Dedifferentiated amniotic fluid mesenchymal stem cell (primary cell): ENCODE measurements around the gene PRAMEF17.
"Not testable (repeated sequence)": the region's sequence is repeated elsewhere in the genome, so short reads cannot be mapped to it uniquely, and the experiment has no call there.

Experiments used
- DNase-seq: peaks from one replicate; pipeline ENCODE4 v3.0.0-alpha.2; 2016; ENCODE audit errors: extremely low spot score

PRAMEF17 gene

GRCh38 chr1:13389332-13389731, at the start of gene PRAMEF17:
TSS of gene PRAMEF17 (plus strand) at chr1:13389632. CDS start at chr1:13389658, 26 bp downstream.
- DNase-seq: not testable (repeated sequence)

GRCh38 chr1:13342496-13342895, 46.9 kb upstream of the PRAMEF17 start:
- not testable (repeated sequence) for DNase-seq

GRCh38 chr1:13347034-13347433, 42.4 kb upstream of the PRAMEF17 start, which contains the start of gene PRAMEF14:
TSS of gene PRAMEF14 (minus strand) at chr1:13347134. CDS start at chr1:13345314, 1,820 bp downstream.
- DNase-seq: not testable (repeated sequence)

GRCh38 chr1:13353476-13353875, 36.0 kb upstream of the PRAMEF17 start:
- DNase-seq: not testable (repeated sequence)

GRCh38 chr1:13354475-13354874, 35.0 kb upstream of the PRAMEF17 start:
- not testable (repeated sequence) for DNase-seq

- peak; percentile 54 for DNase-seq
Observed at GRCh38 chr1:13356774-13357173, 32.7 kb upstream of the PRAMEF17 start.

- DNase-seq: not testable (repeated sequence)
Observed at GRCh38 chr1:13362364-13362763, 27.1 kb upstream of the PRAMEF17 start.

- DNase-seq: not testable (repeated sequence)
Observed at GRCh38 chr1:13364928-13365327, 24.5 kb upstream of the PRAMEF17 start.

GRCh38 chr1:13366536-13366935, 22.9 kb upstream of the PRAMEF17 start:
- not testable (repeated sequence) for DNase-seq

GRCh38 chr1:13368544-13368943, 20.9 kb upstream of the PRAMEF17 start:
- DNase-seq: not testable (repeated sequence)

- not testable (repeated sequence) for DNase-seq
Observed at GRCh38 chr1:13378983-13379382, 10.4 kb upstream of the PRAMEF17 start.

GRCh38 chr1:13380380-13380779, 9.1 kb upstream of the PRAMEF17 start:
- DNase-seq: not testable (repeated sequence)

GRCh38 chr1:13393004-13393403, 3.6 kb downstream of the PRAMEF17 start:
- not testable (repeated sequence) for DNase-seq

GRCh38 chr1:13394761-13395160, 5.3 kb downstream of the PRAMEF17 start:
- not testable (repeated sequence) for DNase-seq

- not testable (repeated sequence) for DNase-seq
Observed at GRCh38 chr1:13395311-13395710, 5.9 kb downstream of the PRAMEF17 start.

- no peak for DNase-seq
Observed at GRCh38 chr1:13407811-13408210, 18.4 kb downstream of the PRAMEF17 start.

GRCh38 chr1:13410150-13410549, 20.7 kb downstream of the PRAMEF17 start, which contains the start of gene PRAMEF20:
TSS of gene PRAMEF20 (plus strand) at chr1:13410450. CDS start at chr1:13416355, 5,905 bp downstream.
- not testable (repeated sequence) for DNase-seq

- no peak for DNase-seq
Observed at GRCh38 chr1:13430495-13430894, 41.1 kb downstream of the PRAMEF17 start.

GRCh38 chr1:13432251-13432650, 42.8 kb downstream of the PRAMEF17 start:
- no peak for DNase-seq

GRCh38 chr1:13433694-13434358, 44.4 kb downstream of the PRAMEF17 start:
- not testable (repeated sequence) for DNase-seq

GRCh38 chr1:13435458-13435857, 46.0 kb downstream of the PRAMEF17 start:
- DNase-seq: no peak

GRCh38 chr1:13439104-13439783, 49.8 kb downstream of the PRAMEF17 start:
- not testable (repeated sequence) for DNase-seq
